Spleen (tissue), 13 donors: Measurements from ENCODE around the gene ZNF317. TPM values are rescaled to one million over a fixed set of nuclear protein-coding genes. Genes with fewer than 3 reads are reported as not detected.

Source experiments
- DNase-seq: peaks from one replicate; pipeline ENCODE4 v3.0.0-alpha.2; 2020
- H3K27ac ChIP-seq, 8 donors: fragments of 200-600 bp; sonication (generic) in 7 of 8; 1 replicate in 4 of 8; 2 replicates in 4 of 8; pipeline versions ENCODE4 v1.5.0 to v1.8.0; 2016 to 2021; ENCODE audit warnings: inconsistent platforms in 4 of 8, mild to moderate bottlenecking in 4 of 8, moderate library complexity in 1 of 8
- H3K27me3 ChIP-seq, 7 donors: fragments of 200-600 bp; sonication (generic) in 6 of 7; replicated peaks in 1 of 7; 1 replicate in 4 of 7; 2 replicates in 3 of 7; pipeline versions ENCODE4 v1.5.0 to v1.8.0; 2016 to 2021; ENCODE audit warnings: inconsistent platforms in 3 of 7, mild to moderate bottlenecking in 1 of 7
- H3K36me3 ChIP-seq, 6 donors: fragments of 200-600 bp; sonication (generic) in 5 of 6; 1 replicate in 4 of 6; 2 replicates in 2 of 6; pipeline versions ENCODE4 v1.5.0 to v1.8.0; 2016 to 2021; ENCODE audit warnings: inconsistent platforms in 2 of 6
- H3K4me1 ChIP-seq, 6 donors: fragments of 200-600 bp; sonication (generic) in 5 of 6; 1 replicate in 3 of 6; 2 replicates in 3 of 6; pipeline versions ENCODE4 v1.5.0 to v1.8.0; 2016 to 2021; ENCODE audit warnings: inconsistent platforms in 3 of 6
- H3K4me3 ChIP-seq, 8 donors: fragments of 200-600 bp; sonication (generic) in 7 of 8; 1 replicate in 4 of 8; 2 replicates in 4 of 8; pipeline versions ENCODE4 v1.5.0 to v1.8.0; 2016 to 2021; ENCODE audit warnings: inconsistent platforms in 4 of 8, mild to moderate bottlenecking in 4 of 8, moderate library complexity in 2 of 8
- H3K9me3 ChIP-seq, 8 donors: fragments of 200-600 bp; sonication (generic) in 7 of 8; 1 replicate in 4 of 8; 2 replicates in 4 of 8; pipeline versions ENCODE4 v1.5.0 to v1.8.0; 2016 to 2021; ENCODE audit warnings: inconsistent platforms in 4 of 8
- CTCF ChIP-seq, 11 experiments: fragments of 200-600 bp in 7 of 11; fragments of 450-650 bp in 4 of 11; sonication (generic) in 4 of 11; IDR thresholded peaks in 8 of 11; conservative IDR thresholded peaks in 3 of 11; 1 replicate in 7 of 11; 2 replicates in 4 of 11; pipeline versions ENCODE4 v1.4.0 to v1.8.0; 2016 to 2021; ENCODE audit warnings: antibody characterized with exemption in 11 of 11, inconsistent platforms in 4 of 11, mild to moderate bottlenecking in 1 of 11
- POLR2A ChIP-seq, 3 donors: fragments of 450-650 bp; IDR thresholded peaks; one replicate each; pipeline ENCODE4 v1.5.1; 2017; ENCODE audit warnings: antibody characterized with exemption in 3 of 3, mild to moderate bottlenecking in 1 of 3
- POLR2AphosphoS5 ChIP-seq, 3 donors: sonication (generic); formaldehyde crosslinking; IDR thresholded peaks; one replicate each; pipeline ENCODE4 v1.5.1; 2017; ENCODE audit warnings: antibody characterized with exemption in 3 of 3
- WGBS, 5 donors: extraction: QIAGEN DNeasy Blood & Tissue Kit in 3 of 5; methylation state at CpG; one replicate each; pipeline versions ENCODE4 v1.1.5 to v1.1.7; 2013 to 2018; 5-methylcytosine and 5-hydroxymethylcytosine counted together
- intact Hi-C: fragments of 100-400 bp; cut with DNase I; formaldehyde crosslinking; loops from one replicate; pipeline ENCODE4 v1.15.0; 2023; ENCODE audit warnings: low total_unique reads
- long read RNA-seq, 2 donors: transcript quantifications; one replicate each; lab custom pipeline, GENCODE V29; 2026
- polyA plus RNA-seq, 3 donors: library from polyadenylated mRNA; stranded (reverse); fragments of 200-250 nt; gene quantifications; one replicate each; pipeline ENCODE4 v1.2.1, GENCODE V29; 2013
- total RNA-seq, 7 donors: library from RNA; depleted of rRNA in 3 of 7; stranded (reverse); fragments of >200 nt in 3 of 7; fragmentation: NEBNext Ultra II Directional in 4 of 7; extraction: Animal tissue kit (Norgen Biotek cat#: 25700) in 4 of 7; gene quantifications; one replicate each; pipeline versions ENCODE4 v1.1.0 to v1.2.1, GENCODE V29; 2016 to 2021
- donor health status: healthy with polysubstance abuse.
- donor health status: DM: no; HTN: no; CAD: no; lungs with moderate emphysema.
- donor health status: DM: no; HTN: no; CAD: no.
- donor health status: Bipolar disorder and iron deficiency.
- donor health status: healthy.
- donor health status: DM: no; HTN: no; CAD: no.
- donor health status: DM: yes; HTN: yes; CAD: no.

Gene ZNF317
- total RNA-seq (10 to 100 TPM; 33.5 to 43.8 (median 35.6) TPM), polyA plus RNA-seq (10 to 100 TPM; 30.2 to 51.2 (median 31.2) TPM)
- long read RNA-seq, donor 1, full-length matches to known transcripts = 2 of 2 reads
- long read RNA-seq, donor 1, partial matches to known transcripts = 0 of 2 reads
- long read RNA-seq, donor 1, other reads (novel, unspliced or antisense) = 0 of 2 reads
- long read RNA-seq, donor 2, full-length matches to known transcripts = 3 of 3 reads
- long read RNA-seq, donor 2, partial matches to known transcripts = 0 of 3 reads
- long read RNA-seq, donor 2, other reads (novel, unspliced or antisense) = 0 of 3 reads

- Histone ChIP-seq H3K4me3 (peak within 1 kb of the TSS; percentile 90 to 96 (median 93)), H3K27ac (peak within 1 kb of the TSS; percentile 81 to 93 (median 90)), H3K4me1 (peaks cover 17 to 52% (median 34%) of the 10 kb centered on the region in 6 donors), H3K36me3 (peaks cover 0 to 24% (median 9%) of the 10 kb centered on the region in 6 donors), H3K9me3 (peaks cover 10 to 26% (median 19%) of the 10 kb centered on the region in 8 donors), H3K27me3 (no peaks in the 10 kb centered on the region)
- WGBS, 5 donors = 0 to 1% (median 0%) methylated on average over 40 to 43 of the region's 43 CpGs
- intact Hi-C loops = loop anchor here (10.0 kb wide), 1 partner anchor 64 kb away; no protein-coding TSS in a partner anchor
- TF ChIP-seq POLR2AphosphoS5 (IDR thresholded peaks at IDR 0.05) (peak; percentile 82 to 90 (median 86)), POLR2A (IDR thresholded peaks at IDR 0.05) (peak in 1 of 3 donors; percentile 28), CTCF (IDR thresholded peaks at IDR 0.05 in 8 of 11, conservative IDR thresholded peaks at IDR 0.05 in 3 of 11) (peak in 2 of 11 experiments; percentile 26 to 28)
- DNase-seq = peak; percentile 95
Measured at GRCh38 chr19:9140159-9140874, at the start of gene ZNF317. TSS of gene ZNF317 (plus strand) at chr19:9140397. CDS start at chr19:9156017, 15,620 bp downstream.

- intact Hi-C loops = no loop called here
Measured at GRCh38 chr19:9107375-9107774, 32.8 kb upstream of the ZNF317 start, which contains the start of gene OR7G2. TSS of gene OR7G2 (minus strand) at chr19:9107475. CDS start at chr19:9103243, 4,232 bp downstream.

GRCh38 chr19:9109959-9110358, 30.2 kb upstream of the ZNF317 start:
- Histone ChIP-seq H3K4me3 (no peak overlapping the region), H3K27ac (no peak overlapping the region), H3K27me3 (peaks cover 0 to 48% (median 0%) of the 10 kb centered on the region in 7 donors), H3K9me3 (no peaks in the 10 kb centered on the region), H3K36me3 (no peaks in the 10 kb centered on the region), H3K4me1 (no peaks in the 10 kb centered on the region)
- no peak for DNase-seq
- no peak for TF ChIP-seq CTCF (IDR thresholded peaks at IDR 0.05 in 8 of 11, conservative IDR thresholded peaks at IDR 0.05 in 3 of 11)
- no peak for TF ChIP-seq POLR2A (IDR thresholded peaks at IDR 0.05)
- TF ChIP-seq POLR2AphosphoS5 (IDR thresholded peaks at IDR 0.05) = no peak
- intact Hi-C loops = no loop called here
- 37 to 73% (median 67%) methylated on average over 2 of the region's 2 CpGs for WGBS, 5 donors

More at GRCh38 chr19:9107375-9107774, 32.8 kb upstream of the ZNF317 start, which contains the start of gene OR7G2:
- Histone ChIP-seq H3K27me3 (peaks cover 0 to 46% (median 0%) of the 10 kb centered on the region in 7 donors), H3K4me1 (no peaks in the 10 kb centered on the region), H3K27ac (no peak within 1 kb of the TSS), H3K9me3 (no peaks in the 10 kb centered on the region), H3K36me3 (no peaks in the 10 kb centered on the region), H3K4me3 (no peak within 1 kb of the TSS)
- WGBS, 5 donors = 63 to 78% (median 72%) methylated on average over 8 of the region's 8 CpGs
- no peak for TF ChIP-seq CTCF (IDR thresholded peaks at IDR 0.05 in 8 of 11, conservative IDR thresholded peaks at IDR 0.05 in 3 of 11)
- no peak for TF ChIP-seq POLR2AphosphoS5 (IDR thresholded peaks at IDR 0.05)
- no peak for TF ChIP-seq POLR2A (IDR thresholded peaks at IDR 0.05)
- no peak for DNase-seq
